AG04449 (cell line): ENCODE data around the gene OCIAD1.

Experiments
- CTCF ChIA-PET: fragments of 350-600 bp; formaldehyde crosslinking; extraction: SDS; loops from one replicate; lab custom pipeline; 2021; ENCODE audit warnings: antibody characterized with exemption; lab: Yijun Ruan, JAX
- POLR2A ChIA-PET: fragments of 400-600, 350-600 bp; formaldehyde crosslinking; extraction: SDS; loops from one replicate; lab custom pipeline; 2020; ENCODE audit warnings: antibody characterized with exemption, inconsistent platforms; lab: Yijun Ruan, JAX
- DNase-seq: peaks from one replicate; pipeline ENCODE4 v3.0.0-alpha.2; 2010; ENCODE audit warnings: low read depth, low spot score
- H3K4me3 ChIP-seq: 2 replicates; pipeline ENCODE4 v1.5.1; 2011; ENCODE audit warnings: low read depth, mild to moderate bottlenecking, control low read depth, low read length
- CTCF ChIP-seq: IDR thresholded peaks from one replicate; pipeline ENCODE4 v1.5.1; 2011; ENCODE audit warnings: mild to moderate bottlenecking, moderate library complexity, low read length, control low read depth, inconsistent platforms; ENCODE audit not compliant: insufficient read depth; ENCODE audit errors: missing control alignments

The OCIAD1 gene

GRCh38 chr4:48791313-48791712 lies 39.6 kb upstream of the OCIAD1 start:
- no peak for DNase-seq
- ChIA-PET CTCF (no interaction called here), POLR2A (no interaction called here)
- no peak overlapping the region for H3K4me3 ChIP-seq
- no peak for TF ChIP-seq CTCF

GRCh38 chr4:48792348-48793006 lies 38.4 kb upstream of the OCIAD1 start:
- TF ChIP-seq CTCF, result no peak
- POLR2A ChIA-PET, result no interaction called here
- no peak for DNase-seq
- H3K4me3 ChIP-seq, result no peak overlapping the region
- CTCF ChIA-PET, result no interaction called here

- ChIA-PET POLR2A (no interaction called here), CTCF (no interaction called here)
- no peak for DNase-seq
- no peak for TF ChIP-seq CTCF
- no peak overlapping the region for H3K4me3 ChIP-seq
These were observed 35.8 kb upstream of the OCIAD1 start for GRCh38 chr4:48795108-48795507.

- H3K4me3 ChIP-seq, result no peak overlapping the region
- POLR2A ChIA-PET, result no interaction called here
- TF ChIP-seq CTCF, result no peak
- DNase-seq, result no peak
- CTCF ChIA-PET, result no interaction called here
These were observed 34.5 kb upstream of the OCIAD1 start for GRCh38 chr4:48796191-48796926.

GRCh38 chr4:48796927-48797679 lies 33.8 kb upstream of the OCIAD1 start:
- no peak for DNase-seq
- ChIA-PET POLR2A (no interaction called here), CTCF (interaction anchor here (1.0 kb wide), 1 partner anchor 23 kb away, joined by 3 read pairs; no protein-coding TSS in a partner anchor)
- H3K4me3 ChIP-seq, result no peak overlapping the region
- TF ChIP-seq CTCF, result no peak

GRCh38 chr4:48798117-48798516 lies 32.8 kb upstream of the OCIAD1 start:
- CTCF ChIA-PET, result interaction anchor here (0.6 to 1.0 kb wide), 3 partner anchors 12 to 105 kb away, joined by 3 read pairs; no protein-coding TSS in a partner anchor
- DNase-seq, result no peak
- POLR2A ChIA-PET, result no interaction called here
- no peak for TF ChIP-seq CTCF
- no peak overlapping the region for H3K4me3 ChIP-seq
